Prostate gland (tissue), 2 donors: ENCODE data around the gene GALNTL6.

ENCODE experiments used
- POLR2A ChIP-seq: fragments of 450-650 bp; IDR thresholded peaks from one replicate; pipeline ENCODE4 v1.6.1; 2016; ENCODE audit warnings: antibody characterized with exemption, mild to moderate bottlenecking
- POLR2AphosphoS5 ChIP-seq: sonication (generic); formaldehyde crosslinking; IDR thresholded peaks from one replicate; pipeline ENCODE4 v1.6.1; 2017; ENCODE audit warnings: antibody characterized with exemption
- TF ChIP-seq, protein P1 (sequence below), 4 experiments: fragments of 200-600 bp in 2 of 4; fragments of 450-650 bp in 2 of 4; sonication (generic) in 2 of 4; IDR thresholded peaks; 1 replicate in 3 of 4; 2 replicates in 1 of 4; pipeline ENCODE4 v1.5.1; 2016 to 2019; ENCODE audit warnings: antibody characterized with exemption in 4 of 4, mild to moderate bottlenecking in 2 of 4, moderate library complexity in 2 of 4

DNA sequence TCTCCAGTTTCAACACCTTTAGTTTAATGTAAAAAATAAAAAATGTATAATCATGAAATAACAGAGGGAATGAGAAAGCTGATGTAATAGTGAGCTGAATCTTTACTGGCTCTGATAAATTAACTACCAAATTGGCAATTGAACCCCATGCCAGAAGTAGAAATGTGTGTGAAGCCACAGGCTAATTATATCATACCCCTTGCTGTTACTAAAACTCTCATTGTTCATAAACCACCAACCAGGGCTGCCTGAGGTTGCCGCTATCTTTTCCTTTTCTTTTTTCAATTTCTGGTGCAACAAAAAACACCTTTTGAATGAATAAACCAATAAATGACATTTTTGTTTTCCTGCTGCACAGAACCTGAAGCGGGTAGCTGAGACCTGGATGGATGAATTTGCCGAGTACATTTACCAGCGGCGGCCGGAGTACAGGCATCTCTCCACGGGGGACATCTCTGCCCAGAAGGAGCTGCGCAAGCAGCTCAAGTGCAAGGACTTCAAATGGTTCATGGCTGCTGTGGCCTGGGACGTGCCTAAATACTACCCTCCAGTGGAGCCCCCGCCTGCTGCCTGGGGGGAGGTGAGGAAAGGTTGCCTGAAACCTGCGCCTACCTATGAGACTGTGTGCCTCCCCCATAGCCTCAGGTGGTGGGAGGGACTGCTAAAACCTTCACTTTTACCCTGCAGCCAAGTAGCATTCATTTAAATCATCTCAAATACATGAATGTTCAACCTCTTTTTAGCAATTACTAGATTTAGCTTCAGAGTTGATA is 1138.7 kb downstream of the GALNTL6 start:
- TF ChIP-seq, protein P1, sequence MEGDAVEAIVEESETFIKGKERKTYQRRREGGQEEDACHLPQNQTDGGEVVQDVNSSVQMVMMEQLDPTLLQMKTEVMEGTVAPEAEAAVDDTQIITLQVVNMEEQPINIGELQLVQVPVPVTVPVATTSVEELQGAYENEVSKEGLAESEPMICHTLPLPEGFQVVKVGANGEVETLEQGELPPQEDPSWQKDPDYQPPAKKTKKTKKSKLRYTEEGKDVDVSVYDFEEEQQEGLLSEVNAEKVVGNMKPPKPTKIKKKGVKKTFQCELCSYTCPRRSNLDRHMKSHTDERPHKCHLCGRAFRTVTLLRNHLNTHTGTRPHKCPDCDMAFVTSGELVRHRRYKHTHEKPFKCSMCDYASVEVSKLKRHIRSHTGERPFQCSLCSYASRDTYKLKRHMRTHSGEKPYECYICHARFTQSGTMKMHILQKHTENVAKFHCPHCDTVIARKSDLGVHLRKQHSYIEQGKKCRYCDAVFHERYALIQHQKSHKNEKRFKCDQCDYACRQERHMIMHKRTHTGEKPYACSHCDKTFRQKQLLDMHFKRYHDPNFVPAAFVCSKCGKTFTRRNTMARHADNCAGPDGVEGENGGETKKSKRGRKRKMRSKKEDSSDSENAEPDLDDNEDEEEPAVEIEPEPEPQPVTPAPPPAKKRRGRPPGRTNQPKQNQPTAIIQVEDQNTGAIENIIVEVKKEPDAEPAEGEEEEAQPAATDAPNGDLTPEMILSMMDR (IDR thresholded peaks at IDR 0.05), result no peak
- TF ChIP-seq POLR2A (no peak), POLR2AphosphoS5 (no peak)
